Mucosa of stomach (tissue), 1 donor: ENCODE data around the gene HMCN2.
"Not testable (repeated sequence)": the region's sequence is repeated elsewhere in the genome, so short reads cannot be mapped to it uniquely, and the experiment has no call there.

ENCODE experiments used
- H3K27me3 ChIP-seq: one replicate; pipeline ENCODE4 v1.7.0; 2013; ENCODE audit warnings: mild to moderate bottlenecking, low read length; ENCODE audit not compliant: control insufficient read depth, insufficient read depth
- H3K36me3 ChIP-seq: one replicate; pipeline ENCODE4 v1.7.0; 2013; ENCODE audit warnings: low read length; ENCODE audit not compliant: control insufficient read depth, insufficient read depth
- H3K4me1 ChIP-seq: one replicate; pipeline ENCODE4 v1.7.0; 2013; ENCODE audit warnings: mild to moderate bottlenecking, low read length; ENCODE audit not compliant: control insufficient read depth, insufficient read depth
- H3K4me3 ChIP-seq: one replicate; pipeline ENCODE4 v1.7.0; 2013; ENCODE audit warnings: low read length
- H3K9ac ChIP-seq: one replicate; pipeline ENCODE4 v1.7.0; 2013; ENCODE audit warnings: mild to moderate bottlenecking, low read length, moderate library complexity
- H3K9me3 ChIP-seq: one replicate; pipeline ENCODE4 v1.7.0; 2013; ENCODE audit warnings: mild to moderate bottlenecking, low read length, moderate library complexity; ENCODE audit not compliant: control insufficient read depth
- donor health status: Pancreatic carcinoma.

The HMCN2 gene

GRCh38 chr9:130333712-130334062 is 68.1 kb downstream of the HMCN2 start:
- H3K9ac ChIP-seq, result no peak overlapping the region
- no peak overlapping the region for H3K4me3 ChIP-seq
- H3K27me3 ChIP-seq, result peaks cover 4% of the 10 kb centered on the region
- peaks cover 18% of the 10 kb centered on the region for H3K4me1 ChIP-seq
- H3K36me3 ChIP-seq, result no peaks in the 10 kb centered on the region
- H3K9me3 ChIP-seq, result no peaks in the 10 kb centered on the region

GRCh38 chr9:130334915-130335314 is 69.4 kb downstream of the HMCN2 start:
- no peaks in the 10 kb centered on the region for H3K36me3 ChIP-seq
- no peaks in the 10 kb centered on the region for H3K9me3 ChIP-seq
- no peak overlapping the region for H3K4me3 ChIP-seq
- H3K27me3 ChIP-seq, result peaks cover 4% of the 10 kb centered on the region
- H3K4me1 ChIP-seq, result peaks cover 18% of the 10 kb centered on the region
- H3K9ac ChIP-seq, result no peak overlapping the region

GRCh38 chr9:130336027-130336610 is 70.6 kb downstream of the HMCN2 start:
- Histone ChIP-seq H3K9ac (no peak overlapping the region), H3K4me1 (peaks cover 18% of the 10 kb centered on the region), H3K27me3 (peaks cover 4% of the 10 kb centered on the region), H3K9me3 (no peaks in the 10 kb centered on the region), H3K4me3 (no peak overlapping the region), H3K36me3 (no peaks in the 10 kb centered on the region)

- Histone ChIP-seq H3K9ac (no peak overlapping the region), H3K9me3 (no peaks in the 10 kb centered on the region), H3K27me3 (peaks cover 4% of the 10 kb centered on the region), H3K36me3 (no peaks in the 10 kb centered on the region), H3K4me3 (no peak overlapping the region), H3K4me1 (peaks cover 15% of the 10 kb centered on the region)
Measured at GRCh38 chr9:130336885-130337284, 71.3 kb downstream of the HMCN2 start.

GRCh38 chr9:130337318-130337717 is 71.8 kb downstream of the HMCN2 start:
- H3K9me3 ChIP-seq, result no peaks in the 10 kb centered on the region
- no peak overlapping the region for H3K9ac ChIP-seq
- H3K36me3 ChIP-seq, result no peaks in the 10 kb centered on the region
- H3K4me1 ChIP-seq, result peaks cover 11% of the 10 kb centered on the region
- H3K4me3 ChIP-seq, result no peak overlapping the region
- H3K27me3 ChIP-seq, result peaks cover 4% of the 10 kb centered on the region

- no peaks in the 10 kb centered on the region for H3K9me3 ChIP-seq
- peaks cover 11% of the 10 kb centered on the region for H3K4me1 ChIP-seq
- H3K27me3 ChIP-seq, result peaks cover 4% of the 10 kb centered on the region
- H3K9ac ChIP-seq, result no peak overlapping the region
- H3K36me3 ChIP-seq, result no peaks in the 10 kb centered on the region
- no peak overlapping the region for H3K4me3 ChIP-seq
Measured at GRCh38 chr9:130337784-130338380, 72.3 kb downstream of the HMCN2 start.

- not testable (repeated sequence) for H3K36me3 ChIP-seq, H3K27me3 ChIP-seq, H3K9me3 ChIP-seq, H3K4me1 ChIP-seq, H3K4me3 ChIP-seq, H3K9ac ChIP-seq
Measured at GRCh38 chr9:130338891-130339290, 73.3 kb downstream of the HMCN2 start.

GRCh38 chr9:130339306-130339705 is 73.7 kb downstream of the HMCN2 start:
- H3K27me3 ChIP-seq, result no peaks in the 10 kb centered on the region
- H3K4me1 ChIP-seq, result peaks cover 3% of the 10 kb centered on the region
- no peak overlapping the region for H3K9ac ChIP-seq
- no peaks in the 10 kb centered on the region for H3K9me3 ChIP-seq
- no peak overlapping the region for H3K4me3 ChIP-seq
- H3K36me3 ChIP-seq, result no peaks in the 10 kb centered on the region

- Histone ChIP-seq H3K27me3 (no peaks in the 10 kb centered on the region), H3K9me3 (no peaks in the 10 kb centered on the region), H3K4me1 (peaks cover 3% of the 10 kb centered on the region)
Measured at GRCh38 chr9:130340011-130340410, 74.5 kb downstream of the HMCN2 start.

GRCh38 chr9:130340557-130340956 is 75.0 kb downstream of the HMCN2 start:
- H3K9ac ChIP-seq, H3K4me1 ChIP-seq, H3K27me3 ChIP-seq, H3K4me3 ChIP-seq, H3K36me3 ChIP-seq, H3K9me3 ChIP-seq: not testable (repeated sequence)

More at GRCh38 chr9:130340011-130340410, 74.5 kb downstream of the HMCN2 start:
- Histone ChIP-seq H3K9ac (no peak overlapping the region), H3K36me3 (no peaks in the 10 kb centered on the region), H3K4me3 (no peak overlapping the region)

- no peaks in the 10 kb centered on the region for H3K36me3 ChIP-seq
- no peaks in the 10 kb centered on the region for H3K27me3 ChIP-seq
- no peaks in the 10 kb centered on the region for H3K9me3 ChIP-seq
- no peak overlapping the region for H3K9ac ChIP-seq
- H3K4me1 ChIP-seq, result peaks cover 3% of the 10 kb centered on the region
- no peak overlapping the region for H3K4me3 ChIP-seq
Measured at GRCh38 chr9:130341128-130341527, 75.6 kb downstream of the HMCN2 start.

- H3K4me3 ChIP-seq, result no peak overlapping the region
- peaks cover 1% of the 10 kb centered on the region for H3K4me1 ChIP-seq
- H3K27me3 ChIP-seq, result no peaks in the 10 kb centered on the region
- no peak overlapping the region for H3K9ac ChIP-seq
- no peaks in the 10 kb centered on the region for H3K36me3 ChIP-seq
- H3K9me3 ChIP-seq, result no peaks in the 10 kb centered on the region
Measured at GRCh38 chr9:130341839-130342713, 76.5 kb downstream of the HMCN2 start.
